Measurements from ENCODE around the gene FGF22. TPM values are rescaled to one million over a fixed set of nuclear protein-coding genes. Genes with fewer than 3 reads are reported as not detected.

FGF22 gene
- total RNA-seq, 1 experiment from 2014 or later = not detected

GRCh38 chr19:679418-680286 is 40.0 kb downstream of the FGF22 start:
- DNase-seq (ENCODE audit: low read depth) = peak; percentile 75

- DNase-seq (ENCODE audit: low read depth) = peak; percentile 99
These were observed 40.8 kb downstream of the FGF22 start for GRCh38 chr19:680287-681028.

- DNase-seq (ENCODE audit: low read depth) = no peak
These were observed 41.6 kb downstream of the FGF22 start for GRCh38 chr19:681029-682019.

GRCh38 chr19:682678-683320 is 43.1 kb downstream of the FGF22 start:
- no peak for DNase-seq (ENCODE audit: low read depth)

GRCh38 chr19:685454-685931 is 45.8 kb downstream of the FGF22 start:
- DNase-seq (ENCODE audit: low read depth) = no peak

- no peak for DNase-seq (ENCODE audit: low read depth)
These were observed 47.1 kb downstream of the FGF22 start for GRCh38 chr19:686589-687297.

GRCh38 chr19:687569-688166 is 48.0 kb downstream of the FGF22 start:
- no peak for DNase-seq (ENCODE audit: low read depth)

GRCh38 chr19:688214-688613 is 48.5 kb downstream of the FGF22 start:
- no peak for DNase-seq (ENCODE audit: low read depth)

- no peak for DNase-seq (ENCODE audit: low read depth)
These were observed 49.3 kb downstream of the FGF22 start for GRCh38 chr19:688992-689391.

- no peak for DNase-seq (ENCODE audit: low read depth)
These were observed 50.5 kb downstream of the FGF22 start for GRCh38 chr19:690203-690602.

Other genes with a start within 250 kb of the FGF22 start
- 0.06 TPM in 1 of 2 replicates, not detected in the other for gene C2CD4C, start 230.7 kb upstream of the FGF22 start, total RNA-seq (2014; rRNA removed; shearing (Covaris generic))
- gene SHC2, start 178.8 kb upstream of the FGF22 start, total RNA-seq (2014; rRNA removed; shearing (Covaris generic)) = 0.11 TPM in 1 of 2 replicates, not detected in the other
- not detected in 2 replicates for gene MADCAM1, start 143.4 kb upstream of the FGF22 start, total RNA-seq (2014; rRNA removed; shearing (Covaris generic))
- 54.9 and 58.9 TPM in 2 replicates for gene TPGS1, start 132.4 kb upstream of the FGF22 start, total RNA-seq (2014; rRNA removed; shearing (Covaris generic))
- 105 and 108 TPM in 2 replicates for gene CDC34, start 108.1 kb upstream of the FGF22 start, total RNA-seq (2014; rRNA removed; shearing (Covaris generic))
- 4.2 and 5.5 TPM in 2 replicates for gene GZMM, start 95.8 kb upstream of the FGF22 start, total RNA-seq (2014; rRNA removed; shearing (Covaris generic))
- gene BSG, start 67.3 kb upstream of the FGF22 start, total RNA-seq (2014; rRNA removed; shearing (Covaris generic)) = 501 and 514 TPM in 2 replicates
- gene HCN2, start 50.0 kb upstream of the FGF22 start, total RNA-seq (2014; rRNA removed; shearing (Covaris generic)) = 0.09 and 0.97 TPM in 2 replicates
- 92.3 and 96.8 TPM in 2 replicates for gene POLRMT, start 6.3 kb upstream of the FGF22 start, total RNA-seq (2014; rRNA removed; shearing (Covaris generic))
- 58.2 and 62.7 TPM in 2 replicates for gene RNF126, start 23.3 kb downstream of the FGF22 start, total RNA-seq (2014; rRNA removed; shearing (Covaris generic))
- gene FSTL3, start 36.5 kb downstream of the FGF22 start, total RNA-seq (2014; rRNA removed; shearing (Covaris generic)) = 104 and 119 TPM in 2 replicates
- gene PRSS57, start 55.6 kb downstream of the FGF22 start, total RNA-seq (2014; rRNA removed; shearing (Covaris generic)) = not detected in 2 replicates
- 1.1 and 7.7 TPM in 2 replicates for gene PALM, start 69.1 kb downstream of the FGF22 start, total RNA-seq (2014; rRNA removed; shearing (Covaris generic))
- gene MISP, start 111.2 kb downstream of the FGF22 start, total RNA-seq (2014; rRNA removed; shearing (Covaris generic)) = 1.5 and 2.0 TPM in 2 replicates
- 205 and 246 TPM in 2 replicates for gene PTBP1, start 157.6 kb downstream of the FGF22 start, total RNA-seq (2014; rRNA removed; shearing (Covaris generic))
- gene PLPPR3, start 182.1 kb downstream of the FGF22 start, total RNA-seq (2014; rRNA removed; shearing (Covaris generic)) = 0.11 and 1.2 TPM in 2 replicates
- not detected in 2 replicates for gene AZU1, start 188.0 kb downstream of the FGF22 start, total RNA-seq (2014; rRNA removed; shearing (Covaris generic))
- gene PRTN3, start 201.1 kb downstream of the FGF22 start, total RNA-seq (2014; rRNA removed; shearing (Covaris generic)) = not detected in 2 replicates
- gene ELANE, start 212.4 kb downstream of the FGF22 start, total RNA-seq (2014; rRNA removed; shearing (Covaris generic)) = not detected in 2 replicates
- gene CFD, start 219.8 kb downstream of the FGF22 start, total RNA-seq (2014; rRNA removed; shearing (Covaris generic)) = 5.7 and 18.2 TPM in 2 replicates

Data from Daoy (cell line).